Lower lobe of right lung (tissue), 2 donors: ENCODE data around the gene TAF1C. TPM values are rescaled to one million over a fixed set of nuclear protein-coding genes. Genes with fewer than 3 reads are reported as not detected.

ENCODE experiments used
- ATAC-seq, 2 donors: fragments of 200-7000 bp; cut with Tn5 transposase; one replicate each; pipeline ENCODE4 v1.9.1; 2020 to 2022; ENCODE audit warnings: mild to moderate bottlenecking in 2 of 2, moderate library complexity in 2 of 2
- DNase-seq: peaks from one replicate; pipeline ENCODE4 v3.0.0-alpha.2; 2020
- H3K27ac ChIP-seq: fragments of 200-600 bp; one replicate; pipeline ENCODE4 v1.8.0; 2022
- H3K27me3 ChIP-seq: fragments of 200-600 bp; one replicate; pipeline ENCODE4 v1.8.0; 2022; ENCODE audit warnings: low read depth
- H3K36me3 ChIP-seq: fragments of 200-600 bp; one replicate; pipeline ENCODE4 v1.8.0; 2022; ENCODE audit warnings: mild to moderate bottlenecking
- H3K4me1 ChIP-seq: fragments of 200-600 bp; one replicate; pipeline ENCODE4 v1.8.0; 2022
- H3K4me3 ChIP-seq: fragments of 200-600 bp; one replicate; pipeline ENCODE4 v1.8.0; 2022; ENCODE audit warnings: mild to moderate bottlenecking
- H3K9me3 ChIP-seq: fragments of 200-600 bp; one replicate; pipeline ENCODE4 v1.8.0; 2022
- CTCF ChIP-seq: fragments of 200-600 bp; IDR thresholded peaks from one replicate; pipeline ENCODE4 v1.8.0; 2022; ENCODE audit warnings: antibody characterized with exemption, mild to moderate bottlenecking
- intact Hi-C: fragments of 100-400 bp; cut with DNase I; formaldehyde crosslinking; loops from one replicate; pipeline ENCODE4 v1.11.0; 2022
- total RNA-seq: library from RNA; stranded (reverse); fragmentation: NEBNext Ultra II Directional; extraction: Animal tissue kit (Norgen Biotek cat#: 25700); gene quantifications from one replicate; pipeline ENCODE4 v1.2.1, GENCODE V29; 2021
- donor health status: DM: no; HTN: yes; CAD: no; lungs with severe emphysema.

Gene TAF1C
- total RNA-seq, 1 donor from 2014 or later, result 60.6 TPM

GRCh38 chr16:84178892-84179611, 7.8 kb downstream of the TAF1C start:
- intact Hi-C loops, result no loop called here
- DNase-seq (no peak), ATAC-seq (no peak)
- no peaks in the 10 kb centered on the region for H3K9me3 ChIP-seq
- no peak overlapping the region for H3K4me3 ChIP-seq
- H3K27me3 ChIP-seq, result no peaks in the 10 kb centered on the region
- peaks cover 59% of the 10 kb centered on the region for H3K36me3 ChIP-seq
- no peak for TF ChIP-seq CTCF
- H3K27ac ChIP-seq, result no peak overlapping the region
- peaks cover 40% of the 10 kb centered on the region for H3K4me1 ChIP-seq

- ATAC-seq (no peak), DNase-seq (no peak)
- peak overlapping the region; percentile 86 for H3K27ac ChIP-seq
- TF ChIP-seq CTCF, result no peak
- H3K9me3 ChIP-seq, result no peaks in the 10 kb centered on the region
- intact Hi-C loops, result no loop called here
- no peak overlapping the region for H3K4me3 ChIP-seq
- H3K4me1 ChIP-seq, result peaks cover 32% of the 10 kb centered on the region
- peaks cover 54% of the 10 kb centered on the region for H3K36me3 ChIP-seq
- no peaks in the 10 kb centered on the region for H3K27me3 ChIP-seq
Measured at GRCh38 chr16:84178146-84178765, 8.6 kb downstream of the TAF1C start.

DNA sequence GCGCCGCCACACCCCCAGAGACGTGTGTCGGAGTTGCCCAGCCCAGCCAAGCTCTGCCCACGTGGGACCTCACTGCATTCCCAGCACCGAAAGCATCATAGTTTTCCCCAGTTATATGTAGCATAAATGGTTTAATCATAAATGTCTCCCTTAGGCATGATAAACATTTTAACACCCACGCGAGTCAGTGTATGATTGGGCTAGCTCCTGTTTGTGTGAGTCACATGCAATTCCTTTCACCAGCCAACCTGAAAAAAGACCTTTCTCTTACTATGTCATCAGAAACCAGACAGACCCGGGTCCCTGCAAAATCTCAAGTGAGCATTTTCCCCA, 9.2 kb downstream of the TAF1C start:
- intact Hi-C loops, result no loop called here
- Histone ChIP-seq H3K4me3 (no peak overlapping the region), H3K27me3 (no peaks in the 10 kb centered on the region), H3K27ac (peak overlapping the region; percentile 86), H3K4me1 (peaks cover 31% of the 10 kb centered on the region), H3K36me3 (peaks cover 48% of the 10 kb centered on the region), H3K9me3 (no peaks in the 10 kb centered on the region)
- DNase-seq (no peak), ATAC-seq (no peak)
- TF ChIP-seq CTCF, result no peak

DNA sequence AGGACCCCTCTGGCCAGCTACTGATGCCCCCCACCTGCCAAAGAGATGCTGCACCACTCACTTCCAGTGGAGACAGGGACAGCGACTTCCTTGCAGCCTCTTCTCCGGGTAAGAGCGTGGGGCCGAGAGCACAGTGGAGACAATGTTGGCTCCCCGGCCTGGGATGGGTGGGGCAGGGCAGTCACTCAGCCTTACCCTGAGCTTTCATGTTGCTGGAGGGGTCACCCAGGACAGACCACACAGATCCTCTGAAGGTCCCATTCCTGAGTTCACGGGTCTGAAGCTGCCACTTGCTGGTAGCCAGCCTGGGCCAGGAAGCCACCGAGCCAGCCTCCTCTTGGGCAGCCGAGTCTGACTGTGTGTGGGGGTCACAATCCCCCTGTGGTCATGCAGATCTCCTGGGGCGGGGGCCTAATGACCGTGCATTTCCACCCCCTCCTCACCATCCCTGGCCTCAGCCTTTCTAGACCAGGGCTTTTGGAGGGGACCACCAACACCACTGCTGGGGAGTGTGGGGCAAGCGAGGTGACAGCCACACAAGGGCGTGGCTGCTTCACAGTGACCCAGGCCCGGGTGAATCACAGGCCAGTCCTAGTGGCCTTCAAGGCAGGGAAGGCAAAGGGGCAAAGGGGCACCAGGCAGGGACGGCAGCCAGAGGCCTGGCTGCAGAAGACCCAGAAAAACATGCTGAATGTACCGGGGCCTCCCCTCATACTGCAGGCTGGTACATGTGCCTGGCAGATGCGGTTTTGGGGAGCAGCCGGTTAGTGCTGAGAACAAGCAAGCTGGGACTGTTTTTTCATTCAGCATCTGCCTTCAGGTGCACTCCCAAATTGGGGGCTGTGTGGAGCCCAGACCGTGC, 10.4 kb downstream of the TAF1C start:
- ATAC-seq (peak; percentile 4 to 8), DNase-seq (no peak)
- Histone ChIP-seq H3K4me3 (no peak overlapping the region), H3K4me1 (peaks cover 31% of the 10 kb centered on the region), H3K27me3 (no peaks in the 10 kb centered on the region), H3K9me3 (no peaks in the 10 kb centered on the region), H3K36me3 (peaks cover 35% of the 10 kb centered on the region), H3K27ac (peak overlapping the region; percentile 86)
- intact Hi-C loops, result no loop called here
- TF ChIP-seq CTCF, result no peak

DNA sequence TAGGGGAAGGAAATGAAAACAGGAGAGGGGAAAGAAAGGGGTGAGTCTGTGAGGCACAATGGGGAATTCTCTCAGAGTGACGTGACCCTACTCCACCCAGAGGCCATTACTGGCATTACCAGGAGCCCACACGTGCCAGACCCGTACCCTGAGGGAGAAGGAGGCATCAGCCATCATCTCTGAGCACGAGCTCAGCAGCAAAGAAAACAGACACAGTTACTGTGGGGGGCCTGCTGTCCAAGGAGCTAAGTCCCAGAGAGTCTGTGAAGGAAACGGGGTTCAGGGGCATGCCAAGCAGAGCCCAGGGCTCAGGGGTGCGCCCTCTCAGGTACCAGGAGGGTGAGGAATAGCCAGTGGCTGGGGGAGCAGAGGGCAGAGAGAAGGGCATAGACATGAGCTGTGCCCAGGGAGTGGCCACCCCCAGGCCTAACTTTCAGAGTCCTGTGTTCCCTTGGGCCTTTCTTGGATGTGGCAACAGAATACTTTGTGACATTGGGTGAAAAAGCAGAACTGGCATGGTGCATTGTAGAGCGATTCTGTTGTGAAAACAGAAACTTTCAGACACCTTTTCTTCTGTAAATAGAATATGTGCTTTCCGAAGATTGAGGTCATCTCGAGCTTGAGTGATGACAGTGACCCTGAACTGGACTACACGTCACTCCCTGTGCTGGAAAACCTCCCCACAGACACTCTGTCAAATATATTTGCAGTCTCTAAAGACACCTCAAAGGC, 11.3 kb downstream of the TAF1C start:
- TF ChIP-seq CTCF, result peak; percentile 64
- Histone ChIP-seq H3K4me3 (no peak overlapping the region), H3K27me3 (no peaks in the 10 kb centered on the region), H3K9me3 (no peaks in the 10 kb centered on the region), H3K36me3 (peaks cover 26% of the 10 kb centered on the region), H3K27ac (peak overlapping the region; percentile 86), H3K4me1 (peaks cover 31% of the 10 kb centered on the region)
- peak; percentile 51 for DNase-seq
- intact Hi-C loops, result no loop called here
- peak; percentile 28 to 54 for ATAC-seq
